Osteoblast (primary cell): Measurements from ENCODE around the gene MAGI1. TPM values are rescaled to one million over a fixed set of nuclear protein-coding genes. Genes with fewer than 3 reads are reported as not detected.

ENCODE experiments used
- DNase-seq: peaks from one replicate; pipeline ENCODE4 v3.0.0; 2011; ENCODE audit warnings: low spot score, mixed read lengths; ENCODE audit not compliant: insufficient read length; ENCODE audit errors: missing footprints
- H2AFZ ChIP-seq: 2 replicates; pipeline ENCODE4 v1.6.0; 2011; ENCODE audit warnings: mild to moderate bottlenecking, low read length
- H3K27ac ChIP-seq: 2 replicates; pipeline ENCODE4 v1.5.1; 2011; ENCODE audit warnings: mild to moderate bottlenecking, low read depth, low read length, moderate library complexity
- H3K27me3 ChIP-seq: 2 replicates; pipeline ENCODE4 v1.6.0; 2012; ENCODE audit warnings: mild to moderate bottlenecking, control low read depth, inconsistent platforms, low read length, moderate library complexity; ENCODE audit not compliant: insufficient read depth
- H3K36me3 ChIP-seq: 2 replicates; pipeline ENCODE4 v1.5.1; 2011; ENCODE audit warnings: mild to moderate bottlenecking, low read length, control low read depth, moderate library complexity; ENCODE audit not compliant: insufficient read depth
- H3K4me1 ChIP-seq: 2 replicates; pipeline ENCODE4 v1.5.1; 2011; ENCODE audit warnings: mild to moderate bottlenecking, low read length, control low read depth, moderate library complexity; ENCODE audit not compliant: insufficient read depth
- H3K4me2 ChIP-seq: 2 replicates; pipeline ENCODE4 v1.6.0; 2011; ENCODE audit warnings: mild to moderate bottlenecking, low read length; ENCODE audit not compliant: insufficient read depth
- H3K4me3 ChIP-seq: fragments of 200-600 bp; sonication (generic); 3 replicates; pipeline ENCODE4 v1.5.1; 2012; ENCODE audit warnings: mild to moderate bottlenecking, low read length, inconsistent platforms; ENCODE audit not compliant: insufficient read depth
- H3K79me2 ChIP-seq: 2 replicates; pipeline ENCODE4 v1.6.0; 2012; ENCODE audit warnings: mild to moderate bottlenecking, low read length, control low read depth, inconsistent platforms; ENCODE audit not compliant: insufficient read depth
- H3K9me3 ChIP-seq: 2 replicates; pipeline ENCODE4 v1.5.1; 2011; ENCODE audit warnings: low read depth, low read length, control low read depth
- H4K20me1 ChIP-seq: 2 replicates; pipeline ENCODE4 v1.6.0; 2012; ENCODE audit warnings: mild to moderate bottlenecking, low read length, control low read depth; ENCODE audit not compliant: insufficient read depth
- CTCF ChIP-seq: IDR thresholded peaks from 2 replicates; pipeline ENCODE4 v1.5.1; 2011; ENCODE audit warnings: mild to moderate bottlenecking, low read depth, low read length, moderate library complexity; ENCODE audit errors: extremely low read depth
- total RNA-seq: library from RNA; depleted of rRNA; stranded (reverse); fragments of >200 nt; gene quantifications from 2 replicates; pipeline ENCODE4 v1.2.3, GENCODE V29; 2012

The MAGI1 gene
- total RNA-seq, 1 donor, result 66.6 TPM

- peaks cover 44% of the 10 kb centered on the region for H4K20me1 ChIP-seq
- no peaks in the 10 kb centered on the region for H3K27me3 ChIP-seq
Measured at GRCh38 chr3:65479990-65480389, 558.7 kb downstream of the MAGI1 start.

DNA sequence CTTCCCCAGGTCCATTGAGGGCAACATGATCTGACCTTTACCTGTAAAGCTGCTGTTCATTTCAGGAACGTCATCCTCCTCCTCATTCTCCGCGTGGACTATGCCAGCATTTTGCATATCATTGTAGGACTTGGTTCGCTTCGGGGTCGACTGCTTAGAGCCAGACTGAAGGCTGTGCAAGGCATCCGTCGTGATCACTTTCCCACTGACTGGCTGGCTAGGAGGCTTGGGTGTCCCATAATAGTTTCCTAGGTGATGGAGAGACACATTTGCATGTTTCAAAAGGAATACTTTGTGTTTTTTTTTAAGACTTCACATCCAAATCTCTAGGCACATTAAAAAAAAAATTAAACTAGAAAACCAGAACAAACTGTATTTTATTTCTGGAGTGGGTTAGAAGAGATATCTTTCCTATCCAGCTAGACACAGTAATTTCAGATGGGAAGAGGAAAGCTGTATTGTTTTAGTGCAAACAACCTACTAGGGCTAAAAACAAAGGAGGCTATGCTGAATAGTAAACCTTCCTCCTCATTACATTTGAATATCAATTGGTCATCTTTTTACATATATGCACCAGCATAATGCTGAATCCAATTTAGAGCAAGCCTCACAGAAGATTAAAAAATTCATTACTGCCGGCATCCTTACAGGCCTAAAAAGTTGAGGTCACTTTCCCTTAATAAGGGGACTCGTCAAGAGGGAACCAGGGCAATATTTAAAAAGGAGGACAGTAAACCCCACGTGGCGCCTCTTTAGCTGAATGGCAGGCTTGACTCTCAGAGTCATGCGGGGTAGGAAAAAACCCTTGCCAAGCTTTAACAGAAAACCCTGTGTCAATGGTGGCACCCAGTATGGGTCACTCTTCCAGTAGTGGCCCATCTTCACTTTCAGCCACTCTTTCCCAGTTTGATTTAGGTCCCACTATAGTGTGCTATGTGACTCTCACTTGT is 559.9 kb downstream of the MAGI1 start:
- Histone ChIP-seq H2AFZ (no peak overlapping the region), H4K20me1 (peaks cover 33% of the 10 kb centered on the region), H3K4me3 (no peak overlapping the region), H3K9me3 (no peaks in the 10 kb centered on the region), H3K27ac (no peak overlapping the region), H3K27me3 (no peaks in the 10 kb centered on the region), H3K4me1 (peaks cover 2% of the 10 kb centered on the region), H3K4me2 (no peak overlapping the region), H3K79me2 (peaks cover 16% of the 10 kb centered on the region), H3K36me3 (peaks cover 7% of the 10 kb centered on the region)
- DNase-seq, result no peak
- TF ChIP-seq CTCF, result no peak

More at GRCh38 chr3:65479990-65480389, 558.7 kb downstream of the MAGI1 start:
- H3K36me3 ChIP-seq, result peaks cover 7% of the 10 kb centered on the region
- no peak overlapping the region for H3K4me2 ChIP-seq
- no peak for DNase-seq
- H3K79me2 ChIP-seq, result peaks cover 28% of the 10 kb centered on the region
- no peak overlapping the region for H3K4me3 ChIP-seq
- H3K27ac ChIP-seq, result no peak overlapping the region
- H3K9me3 ChIP-seq, result no peaks in the 10 kb centered on the region
- no peak overlapping the region for H2AFZ ChIP-seq
- no peak for TF ChIP-seq CTCF
- H3K4me1 ChIP-seq, result no peaks in the 10 kb centered on the region

GRCh38 chr3:65473736-65474135 is 565.0 kb downstream of the MAGI1 start:
- no peak for DNase-seq

More at GRCh38 chr3:65473736-65474135, 565.0 kb downstream of the MAGI1 start:
- Histone ChIP-seq H3K9me3 (no peaks in the 10 kb centered on the region), H3K4me2 (no peak overlapping the region), H4K20me1 (peaks cover 6% of the 10 kb centered on the region), H3K36me3 (peaks cover 7% of the 10 kb centered on the region), H2AFZ (no peak overlapping the region), H3K27me3 (no peaks in the 10 kb centered on the region), H3K4me1 (peaks cover 2% of the 10 kb centered on the region), H3K4me3 (no peak overlapping the region), H3K79me2 (peaks cover 2% of the 10 kb centered on the region), H3K27ac (no peak overlapping the region)
- no peak for TF ChIP-seq CTCF
